GM21619 (cell line): ENCODE data around the gene ZNF783.
"Not testable (repeated sequence)": the region's sequence is repeated elsewhere in the genome, so short reads cannot be mapped to it uniquely, and the experiment has no call there.

Experiments used
- ATAC-seq: cut with Tn5 transposase; IDR thresholded peaks from one replicate; pipeline ENCODE4 v1.9.1; 2021; ENCODE audit not compliant: unreplicated experiment

The ZNF783 gene

DNA sequence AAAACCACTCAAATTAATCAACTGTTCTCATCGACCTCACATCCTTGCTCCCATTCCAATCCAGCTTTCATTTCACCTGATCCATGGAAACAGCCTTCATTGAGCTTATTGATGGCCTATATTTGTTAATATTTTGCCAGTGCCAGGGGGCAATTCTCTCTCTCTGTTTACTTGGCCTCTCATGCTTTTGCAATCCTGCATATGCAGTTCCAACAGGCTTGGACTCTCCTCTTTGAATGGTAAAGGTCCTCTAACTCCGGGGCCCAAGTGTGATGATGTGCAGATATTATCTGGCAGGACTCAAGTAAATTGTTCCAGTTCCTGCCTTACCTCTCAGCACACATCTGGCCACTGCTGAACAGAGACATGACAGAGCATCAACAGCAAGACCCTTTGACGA is 67.3 kb downstream of the ZNF783 start:
- no peak for ATAC-seq

DNA sequence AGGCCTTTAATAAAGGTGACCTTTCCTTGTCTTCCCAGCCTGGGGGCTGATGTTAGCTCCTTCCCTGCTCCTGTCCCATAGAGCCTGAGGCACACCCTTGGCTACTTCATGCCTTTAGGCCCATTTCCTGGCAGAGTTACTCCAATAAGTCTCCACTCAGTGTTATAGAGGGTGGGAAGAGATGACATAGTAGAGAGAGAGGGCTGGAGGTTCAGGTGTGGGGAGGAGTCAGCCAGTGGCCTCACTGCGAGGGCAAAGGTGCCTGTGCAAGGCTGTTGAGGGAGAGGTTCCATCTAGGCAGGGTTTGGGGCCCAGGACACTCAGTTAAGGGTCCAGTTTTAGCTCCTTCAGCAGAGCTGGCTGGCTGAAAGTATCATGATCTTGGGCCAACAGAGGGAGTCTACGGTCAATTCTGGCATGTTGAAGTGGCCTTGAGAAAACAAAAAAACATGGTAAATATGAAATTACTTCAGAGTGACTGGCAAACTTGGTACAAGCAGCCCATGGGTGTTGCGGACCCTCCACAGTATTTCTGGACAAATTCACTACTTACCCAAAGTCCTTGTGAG is 67.9 kb downstream of the ZNF783 start:
- no peak for ATAC-seq

DNA sequence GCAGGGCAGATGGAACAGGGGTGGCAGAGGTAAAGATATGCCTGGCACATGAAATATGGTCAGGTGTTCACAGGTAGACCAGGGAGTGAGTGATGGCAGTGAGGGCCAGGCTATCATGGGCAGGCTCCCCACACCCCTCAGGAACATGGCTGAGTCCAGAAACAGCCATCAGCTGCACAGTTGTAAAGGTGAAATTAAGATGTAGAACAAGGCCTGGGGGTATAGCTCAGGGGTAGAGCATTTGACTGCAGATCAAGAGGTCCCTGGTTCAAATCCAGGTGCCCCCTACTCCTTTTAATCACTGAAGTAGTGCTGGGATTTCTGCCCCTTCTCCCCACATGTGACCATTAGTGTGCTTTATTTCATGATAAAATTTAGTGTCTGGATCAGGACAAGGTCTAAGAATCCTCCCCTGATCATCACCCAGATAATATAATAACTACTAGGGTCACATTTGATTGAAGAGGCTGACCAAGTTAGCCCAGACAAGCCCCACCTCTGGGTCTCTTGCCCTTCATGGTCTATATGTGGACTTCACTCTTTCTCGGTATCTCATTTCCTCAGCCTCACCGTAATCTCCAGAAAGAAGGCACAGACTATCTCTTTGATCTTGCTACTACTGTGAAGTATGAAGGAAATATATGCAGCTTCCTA is 69.0 kb downstream of the ZNF783 start:
- no peak for ATAC-seq

DNA sequence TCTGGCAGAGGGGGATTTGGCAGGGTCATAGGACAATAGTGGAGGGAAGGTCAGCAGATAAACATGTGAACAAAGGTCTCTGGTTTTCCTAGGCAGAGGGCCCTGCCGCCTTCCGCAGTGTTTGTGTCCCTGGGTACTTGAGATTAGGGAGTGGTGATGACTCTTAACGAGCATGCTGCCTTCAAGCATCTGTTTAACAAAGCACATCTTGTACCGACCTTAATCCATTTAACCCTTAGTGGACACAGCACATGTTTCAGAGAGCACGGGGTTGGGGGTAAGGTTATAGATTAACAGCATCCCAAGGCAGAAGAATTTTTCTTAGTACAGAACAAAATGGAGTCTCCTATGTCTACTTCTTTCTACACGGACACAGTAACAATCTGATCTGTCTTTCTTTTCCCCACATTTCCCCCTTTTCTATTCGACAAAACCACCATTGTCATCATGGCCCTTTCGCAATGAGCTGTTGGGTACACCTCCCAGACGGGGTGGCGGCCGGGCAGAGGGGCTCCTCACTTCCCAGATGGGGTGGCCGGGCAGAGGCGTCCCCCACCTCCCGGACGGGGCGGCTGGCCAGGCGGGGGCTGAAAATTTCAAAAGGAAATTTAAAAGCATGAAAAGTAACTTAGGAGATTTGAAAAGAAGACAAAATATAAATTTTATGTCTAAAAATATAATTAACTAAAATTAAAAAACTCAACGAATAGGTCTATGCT is 70.8 kb downstream of the ZNF783 start:
- not testable (repeated sequence) for ATAC-seq

DNA sequence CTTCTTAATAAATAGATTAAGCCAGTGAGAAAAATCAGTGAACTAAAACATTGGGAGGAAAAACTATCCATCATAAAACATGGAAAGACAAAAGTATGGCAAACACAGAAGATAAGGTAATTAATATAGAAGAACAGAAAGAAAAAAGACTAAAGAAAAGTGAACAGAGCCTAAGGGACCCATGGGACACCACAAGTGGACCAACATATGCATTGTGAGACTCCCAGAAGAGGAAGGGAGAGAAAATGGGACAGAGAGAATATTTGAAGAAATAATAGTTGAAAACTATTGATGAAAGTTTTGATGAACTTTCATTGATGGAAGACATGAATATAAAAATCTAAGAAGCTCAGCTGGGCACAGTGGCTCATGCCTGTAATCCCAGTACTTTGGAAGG is 71.3 kb downstream of the ZNF783 start:
- ATAC-seq, result no peak

DNA sequence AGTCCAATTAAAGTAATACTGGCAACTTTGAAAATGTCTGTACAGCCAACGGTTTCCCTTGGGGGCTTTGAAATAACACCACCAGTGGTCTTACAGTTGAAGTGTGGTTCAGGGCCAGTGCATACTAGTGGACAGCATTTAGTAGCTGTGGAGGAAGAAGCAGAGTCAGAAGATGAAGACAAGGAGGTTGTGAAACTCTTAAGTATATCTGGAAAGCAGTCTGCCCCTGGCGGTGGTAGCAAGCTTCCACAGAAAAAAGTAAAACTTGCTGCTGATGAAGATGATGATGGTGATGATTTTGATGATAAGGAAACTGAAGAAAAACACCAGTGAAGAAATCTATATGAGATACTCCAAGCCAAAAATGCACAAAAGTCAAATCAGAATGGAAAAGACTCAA is 72.2 kb downstream of the ZNF783 start:
- ATAC-seq, result no peak
